ENCODE measurements around the gene NADK.
"Not testable (repeated sequence)": the region's sequence is repeated elsewhere in the genome, so short reads cannot be mapped to it uniquely, and the experiment has no call there.

The NADK gene

DNA sequence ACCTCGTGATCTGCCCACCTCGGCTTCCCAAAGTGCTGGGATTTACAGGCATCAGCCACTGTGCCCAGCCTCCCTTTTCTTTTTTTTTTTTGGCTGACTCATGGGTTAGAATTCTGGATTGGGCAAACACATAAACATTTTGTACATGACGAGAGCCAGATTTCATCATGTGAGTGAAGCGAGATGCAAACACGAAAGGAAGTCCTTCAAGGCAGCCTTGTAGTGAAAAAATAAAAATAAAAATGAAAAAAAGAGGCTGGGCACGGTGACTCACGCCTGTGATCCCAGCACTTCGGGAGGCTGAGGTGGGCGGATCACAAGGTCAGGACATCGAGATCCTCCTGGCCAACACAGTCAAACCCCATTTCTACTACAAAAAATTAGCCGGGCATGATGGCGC lies 37.3 kb downstream of the NADK start:
- CTCF ChIA-PET; POLR2A ChIA-PET; H3K4me3 ChIP-seq (ENCODE audit: low read depth, low read length): not testable (repeated sequence)
- DNase-seq (ENCODE audit: low read depth, low spot score): peak; percentile 86

GRCh38 chr1:1738799-1739337 lies 39.4 kb downstream of the NADK start:
- CTCF ChIA-PET; POLR2A ChIA-PET; DNase-seq (ENCODE audit: low read depth, low spot score); H3K4me3 ChIP-seq (ENCODE audit: low read depth, low read length): not testable (repeated sequence)

- H3K4me3 ChIP-seq (ENCODE audit: low read depth, low read length); DNase-seq (ENCODE audit: low read depth, low spot score); POLR2A ChIA-PET; CTCF ChIA-PET: not testable (repeated sequence)
These were observed 40.3 kb downstream of the NADK start for GRCh38 chr1:1737675-1738590.

- ChIA-PET CTCF (no interaction called here), POLR2A (no interaction called here)
- no peak for DNase-seq (ENCODE audit: low read depth, low spot score)
- TF ChIP-seq, protein P1, sequence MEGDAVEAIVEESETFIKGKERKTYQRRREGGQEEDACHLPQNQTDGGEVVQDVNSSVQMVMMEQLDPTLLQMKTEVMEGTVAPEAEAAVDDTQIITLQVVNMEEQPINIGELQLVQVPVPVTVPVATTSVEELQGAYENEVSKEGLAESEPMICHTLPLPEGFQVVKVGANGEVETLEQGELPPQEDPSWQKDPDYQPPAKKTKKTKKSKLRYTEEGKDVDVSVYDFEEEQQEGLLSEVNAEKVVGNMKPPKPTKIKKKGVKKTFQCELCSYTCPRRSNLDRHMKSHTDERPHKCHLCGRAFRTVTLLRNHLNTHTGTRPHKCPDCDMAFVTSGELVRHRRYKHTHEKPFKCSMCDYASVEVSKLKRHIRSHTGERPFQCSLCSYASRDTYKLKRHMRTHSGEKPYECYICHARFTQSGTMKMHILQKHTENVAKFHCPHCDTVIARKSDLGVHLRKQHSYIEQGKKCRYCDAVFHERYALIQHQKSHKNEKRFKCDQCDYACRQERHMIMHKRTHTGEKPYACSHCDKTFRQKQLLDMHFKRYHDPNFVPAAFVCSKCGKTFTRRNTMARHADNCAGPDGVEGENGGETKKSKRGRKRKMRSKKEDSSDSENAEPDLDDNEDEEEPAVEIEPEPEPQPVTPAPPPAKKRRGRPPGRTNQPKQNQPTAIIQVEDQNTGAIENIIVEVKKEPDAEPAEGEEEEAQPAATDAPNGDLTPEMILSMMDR (IDR thresholded peaks at IDR 0.05; ENCODE audit: insufficient read depth, low read length, missing control alignments): no peak
- H3K4me3 ChIP-seq (ENCODE audit: low read depth, low read length): no peak overlapping the region
These were observed 45.9 kb downstream of the NADK start for GRCh38 chr1:1732381-1732780.

GRCh38 chr1:1730870-1731269 lies 47.4 kb downstream of the NADK start:
- no peak for DNase-seq (ENCODE audit: low read depth, low spot score)
- ChIA-PET CTCF (no interaction called here), POLR2A (interaction anchor here (0.7 kb wide), 1 partner anchor 10 kb away, joined by 3 read pairs; no protein-coding TSS in a partner anchor)
- H3K4me3 ChIP-seq (ENCODE audit: low read depth, low read length): no peak overlapping the region
- TF ChIP-seq, protein P1 (IDR thresholded peaks at IDR 0.05; ENCODE audit: insufficient read depth, low read length, missing control alignments): no peak

DNA sequence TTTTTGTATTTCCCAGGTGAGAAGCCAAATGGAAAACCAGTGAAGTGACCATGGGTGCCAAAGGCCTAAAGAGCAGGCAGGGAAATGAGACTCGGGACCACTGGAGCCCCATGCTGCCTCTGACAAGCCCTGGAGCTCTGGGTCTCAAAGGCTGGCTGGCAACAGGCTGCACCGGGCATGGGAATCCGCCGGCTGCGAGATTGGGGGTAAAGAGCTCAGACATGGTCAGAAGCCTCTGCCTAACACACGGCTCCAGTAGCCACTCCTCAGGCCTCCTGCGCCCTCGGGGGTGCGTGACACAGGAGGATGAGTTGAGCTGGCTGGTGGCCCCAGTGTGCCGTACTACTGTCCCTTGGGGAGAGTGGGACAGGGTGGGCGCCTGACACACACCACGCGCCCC lies 48.0 kb downstream of the NADK start:
- POLR2A ChIA-PET; DNase-seq (ENCODE audit: low read depth, low spot score); CTCF ChIA-PET; H3K4me3 ChIP-seq (ENCODE audit: low read depth, low read length): not testable (repeated sequence)

DNA sequence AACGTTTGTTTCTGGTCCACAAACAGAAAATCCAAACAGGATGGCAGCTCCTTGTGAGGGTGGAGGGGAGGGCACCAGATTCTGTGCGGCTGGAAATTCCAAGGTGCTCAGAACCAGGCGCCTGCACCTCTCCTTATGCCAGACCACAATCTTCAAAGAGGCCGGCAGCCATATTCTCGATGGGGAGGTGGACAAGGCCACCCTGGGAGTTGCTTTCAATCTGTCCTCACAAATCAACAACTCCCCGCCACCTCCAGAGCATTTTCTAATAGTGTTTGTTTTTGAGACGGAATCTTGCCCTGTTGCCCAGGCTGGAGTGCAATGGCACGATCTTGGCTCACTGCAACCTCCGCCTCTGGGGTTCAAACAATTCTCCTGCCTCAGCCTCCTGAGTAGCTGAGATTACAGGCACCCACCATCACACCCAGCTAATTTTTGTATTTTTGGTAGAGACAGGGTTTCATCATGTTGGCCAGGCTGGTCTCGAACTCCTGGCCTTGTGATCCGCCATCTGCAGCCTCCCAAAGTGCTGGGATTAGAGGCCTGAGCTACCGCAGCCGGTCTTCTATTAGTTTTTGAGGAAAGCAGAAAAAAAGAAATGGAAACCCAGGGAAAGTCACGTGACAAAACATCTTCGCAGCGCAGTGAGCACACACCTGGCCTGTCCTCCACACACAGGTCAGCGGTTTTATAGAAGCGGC lies 49.0 kb downstream of the NADK start:
- H3K4me3 ChIP-seq (ENCODE audit: low read depth, low read length); POLR2A ChIA-PET; DNase-seq (ENCODE audit: low read depth, low spot score): not testable (repeated sequence)
- CTCF ChIA-PET: interaction anchor here (0.7 to 1.9 kb wide), 2 partner anchors 177 to 179 kb away, joined by 3 to 8 read pairs; no protein-coding TSS in a partner anchor

DNA sequence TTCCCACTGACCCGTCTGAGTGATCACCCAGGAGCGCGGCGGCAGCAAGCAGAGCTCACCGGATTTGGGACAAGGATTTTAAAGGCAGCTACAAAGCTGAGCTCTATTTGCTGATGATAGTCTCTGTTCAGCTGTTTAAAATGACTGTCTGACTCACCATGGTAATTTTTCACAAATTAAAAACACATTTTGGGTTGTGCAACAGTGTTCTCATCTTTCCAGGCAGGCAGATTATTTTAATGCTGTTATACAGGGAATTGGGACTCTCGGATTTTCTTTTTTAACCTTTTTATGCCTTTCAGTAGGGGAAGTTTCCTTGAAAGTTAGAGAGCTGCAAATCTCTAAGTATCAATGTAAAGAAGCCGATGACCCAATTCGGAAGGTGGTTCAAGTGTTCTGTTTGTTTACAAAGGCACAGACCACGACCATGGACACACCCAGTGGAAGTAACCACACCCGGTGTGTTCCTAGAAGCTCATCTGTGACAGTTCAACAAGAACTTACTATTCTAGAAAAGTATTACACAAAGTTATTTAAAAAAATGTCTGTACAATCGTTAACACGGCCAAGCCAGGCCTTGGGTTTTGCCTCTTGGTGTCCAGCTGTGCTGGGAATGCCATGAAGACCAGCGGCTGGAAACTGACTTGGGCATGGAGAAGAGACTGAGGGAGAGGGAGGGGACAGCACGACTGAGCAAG lies 49.8 kb downstream of the NADK start:
- DNase-seq (ENCODE audit: low read depth, low spot score); H3K4me3 ChIP-seq (ENCODE audit: low read depth, low read length); POLR2A ChIA-PET: not testable (repeated sequence)
- CTCF ChIA-PET: interaction anchor here (1.9 kb wide), 1 partner anchor 178 kb away, joined by 8 read pairs; no protein-coding TSS in a partner anchor

GRCh38 chr1:1727131-1727651 lies 51.1 kb downstream of the NADK start:
- H3K4me3 ChIP-seq (ENCODE audit: low read depth, low read length); POLR2A ChIA-PET; DNase-seq (ENCODE audit: low read depth, low spot score); CTCF ChIA-PET: not testable (repeated sequence)

GRCh38 chr1:1726088-1726487 lies 52.2 kb downstream of the NADK start:
- DNase-seq (ENCODE audit: low read depth, low spot score); H3K4me3 ChIP-seq (ENCODE audit: low read depth, low read length); POLR2A ChIA-PET; CTCF ChIA-PET: not testable (repeated sequence)

- peak; percentile 98 for DNase-seq (ENCODE audit: low read depth, low spot score)
- H3K4me3 ChIP-seq (ENCODE audit: low read depth, low read length): peak within 1 kb of the TSS; percentile 66
- POLR2A ChIA-PET: interaction anchor here (0.6 kb wide), 1 partner anchor 126 kb away, joined by 5 read pairs; no protein-coding TSS in a partner anchor
- CTCF ChIA-PET: interaction anchor here (1.3 kb wide), 1 partner anchor 185 kb away, joined by 3 read pairs; no protein-coding TSS in a partner anchor
These were observed 54.0 kb downstream of the NADK start, which contains the start of gene CDK11A for GRCh38 chr1:1724035-1724864. Gene CDK11A, minus strand, starts transcription at chr1:1724357. Its CDS starts 1,539 bp downstream, at chr1:1722818.
